WTC11 (cell line): ENCODE measurements around the gene PPHLN1. TPM values are rescaled to one million over a fixed set of nuclear protein-coding genes. Genes with fewer than 3 reads are reported as not detected.

ENCODE experiments used
- ATAC-seq: fragments of 200-7000 bp; cut with Tn5 transposase; 2 replicates; pipeline ENCODE4 v1.10.0; 2021; ENCODE audit warnings: mild to moderate bottlenecking, moderate library complexity
- CTCF ChIA-PET: fragments of 300-600 bp; sonication (Branson Sonifier 250); formaldehyde crosslinking; loops from one replicate; lab custom pipeline; 2021; ENCODE audit warnings: antibody characterized with exemption; lab: Charles Lee
- POLR2A ChIA-PET: fragments of 350-600 bp; sonication (Branson Sonifier 250); formaldehyde crosslinking; loops from one replicate; lab custom pipeline; 2021; ENCODE audit warnings: antibody characterized with exemption; lab: Charles Lee
- DNase-seq: peaks from one replicate; pipeline ENCODE4 v3.0.0; 2021; ENCODE audit warnings: low spot score
- H3K27ac Mint-ChIP-seq: 2 replicates; pipeline ENCODE4 v1.8.0; 2021; ENCODE audit warnings: mixed read lengths
- H3K27me3 Mint-ChIP-seq: 2 replicates; pipeline ENCODE4 v1.8.0; 2021; ENCODE audit warnings: low read depth, mild to moderate bottlenecking, moderate library complexity, mixed read lengths
- H3K36me3 Mint-ChIP-seq: 2 replicates; pipeline ENCODE4 v1.8.0; 2021; ENCODE audit warnings: mixed read lengths
- H3K4me1 Mint-ChIP-seq: 2 replicates; pipeline ENCODE4 v1.8.0; 2022; ENCODE audit warnings: mixed read lengths
- H3K4me3 Mint-ChIP-seq: 2 replicates; pipeline ENCODE4 v1.8.0; 2021; ENCODE audit warnings: mild to moderate bottlenecking, moderate library complexity, mixed read lengths
- H3K9me3 Mint-ChIP-seq: 2 replicates; pipeline ENCODE4 v1.8.0; 2021; ENCODE audit warnings: mixed read lengths
- EMX1 ChIP-seq: fragments of 250-450 bp; sonication (Bioruptor Pico); IDR thresholded peaks from 2 replicates; pipeline ENCODE4 v1.8.0; 2021; ENCODE audit warnings: mild to moderate bottlenecking
- ESRRA ChIP-seq: sonication (generic); formaldehyde crosslinking; IDR thresholded peaks from 2 replicates; pipeline ENCODE4 v1.8.1; 2022; ENCODE audit warnings: mild to moderate bottlenecking, missing genetic modification reagents, borderline replicate concordance
- IRF2 ChIP-seq: sonication (generic); formaldehyde crosslinking; IDR thresholded peaks from 2 replicates; pipeline ENCODE4 v1.8.0; 2022; ENCODE audit warnings: low read depth, missing genetic modification reagents, borderline replicate concordance
- JAZF1 ChIP-seq: fragments of 250-450 bp; sonication (Bioruptor Pico); IDR thresholded peaks from 2 replicates; pipeline ENCODE4 v1.9.0; 2021; ENCODE audit warnings: moderate library complexity, mild to moderate bottlenecking, inconsistent platforms
- KAT7 ChIP-seq: sonication (generic); formaldehyde crosslinking; IDR thresholded peaks from 2 replicates; pipeline ENCODE4 v1.8.1; 2023; ENCODE audit warnings: missing genetic modification reagents, mild to moderate bottlenecking, borderline replicate concordance
- RELA ChIP-seq: sonication (generic); formaldehyde crosslinking; IDR thresholded peaks from 2 replicates; pipeline ENCODE4 v1.8.1; 2022; ENCODE audit warnings: missing genetic modification reagents, mild to moderate bottlenecking, borderline replicate concordance
- SMAD4 ChIP-seq: sonication (generic); formaldehyde crosslinking; IDR thresholded peaks from 2 replicates; pipeline ENCODE4 v1.8.0; 2022; ENCODE audit warnings: mild to moderate bottlenecking, missing genetic modification reagents
- TCF7 ChIP-seq: sonication (generic); formaldehyde crosslinking; IDR thresholded peaks from 2 replicates; pipeline ENCODE4 v1.8.0; 2022; ENCODE audit warnings: mild to moderate bottlenecking, low read depth, missing genetic modification reagents, moderate library complexity
- total RNA-seq: library from RNA; stranded (reverse); gene quantifications from 3 replicates; pipeline ENCODE4 v1.2.3, GENCODE V29; 2021
- TF ChIP-seq, protein P1 (sequence below): sonication (generic); formaldehyde crosslinking; IDR thresholded peaks from 2 replicates; pipeline ENCODE4 v1.8.1; 2023; ENCODE audit warnings: mild to moderate bottlenecking, moderate library complexity, missing genetic modification reagents
- TF ChIP-seq, protein P2 (sequence below): fragments of 250-450 bp; sonication (Bioruptor Pico); IDR thresholded peaks from 2 replicates; pipeline ENCODE4 v2.1.2; 2022; ENCODE audit warnings: mild to moderate bottlenecking, moderate library complexity
- TF ChIP-seq, protein P3 (sequence below): sonication (generic); formaldehyde crosslinking; IDR thresholded peaks from 2 replicates; pipeline ENCODE4 v1.8.1; 2023; ENCODE audit warnings: mild to moderate bottlenecking, missing genetic modification reagents
- TF ChIP-seq, protein P4 (sequence below): sonication (generic); formaldehyde crosslinking; IDR thresholded peaks from 2 replicates; pipeline ENCODE4 v1.8.0; 2022; ENCODE audit warnings: mild to moderate bottlenecking, missing genetic modification reagents
- TF ChIP-seq, protein P5 (sequence below): sonication (generic); formaldehyde crosslinking; IDR thresholded peaks from 2 replicates; pipeline ENCODE4 v1.8.0; 2022; ENCODE audit warnings: mild to moderate bottlenecking, missing genetic modification reagents
- TF ChIP-seq, protein P6 (sequence below): sonication (generic); formaldehyde crosslinking; IDR thresholded peaks from 2 replicates; pipeline ENCODE4 v1.8.1; 2023; ENCODE audit warnings: mild to moderate bottlenecking, missing genetic modification reagents, borderline replicate concordance
- TF ChIP-seq, protein P7 (sequence below): sonication (generic); formaldehyde crosslinking; IDR thresholded peaks from 2 replicates; pipeline ENCODE4 v1.8.0; 2023; ENCODE audit warnings: missing genetic modification reagents, mild to moderate bottlenecking, borderline replicate concordance

PPHLN1 gene
- total RNA-seq, 1 experiment from 2014 or later: 61.1 TPM

DNA sequence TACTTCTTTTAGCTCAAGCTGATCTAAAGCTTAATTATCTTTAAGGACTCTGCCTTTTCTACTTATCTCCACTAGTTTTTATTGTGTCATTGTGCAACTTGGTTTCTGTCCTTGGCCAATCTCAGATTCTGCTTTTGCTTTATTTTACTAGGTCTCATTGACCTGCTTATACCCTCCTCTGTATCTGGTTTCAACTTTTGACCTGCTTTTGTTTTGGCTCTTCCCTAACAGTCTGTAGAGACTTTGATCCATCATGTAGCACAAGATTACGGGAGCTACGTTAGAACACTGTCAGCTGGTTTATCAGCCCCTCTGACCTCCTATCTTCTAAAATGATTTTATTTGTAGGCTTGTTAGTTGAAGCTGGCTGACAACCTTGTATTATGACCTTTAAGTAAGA, 43.7 kb upstream of the PPHLN1 start:
- TF ChIP-seq IRF2 (CRISPR knock-in tag) (no peak), SMAD4 (no peak), TCF7 (no peak), ESRRA (CRISPR knock-in tag) (no peak)
- TF ChIP-seq, protein P1, sequence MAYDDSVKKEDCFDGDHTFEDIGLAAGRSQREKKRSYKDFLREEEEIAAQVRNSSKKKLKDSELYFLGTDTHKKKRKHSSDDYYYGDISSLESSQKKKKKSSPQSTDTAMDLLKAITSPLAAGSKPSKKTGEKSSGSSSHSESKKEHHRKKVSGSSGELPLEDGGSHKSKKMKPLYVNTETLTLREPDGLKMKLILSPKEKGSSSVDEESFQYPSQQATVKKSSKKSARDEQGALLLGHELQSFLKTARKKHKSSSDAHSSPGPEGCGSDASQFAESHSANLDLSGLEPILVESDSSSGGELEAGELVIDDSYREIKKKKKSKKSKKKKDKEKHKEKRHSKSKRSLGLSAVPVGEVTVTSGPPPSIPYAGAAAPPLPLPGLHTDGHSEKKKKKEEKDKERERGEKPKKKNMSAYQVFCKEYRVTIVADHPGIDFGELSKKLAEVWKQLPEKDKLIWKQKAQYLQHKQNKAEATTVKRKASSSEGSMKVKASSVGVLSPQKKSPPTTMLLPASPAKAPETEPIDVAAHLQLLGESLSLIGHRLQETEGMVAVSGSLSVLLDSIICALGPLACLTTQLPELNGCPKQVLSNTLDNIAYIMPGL (CRISPR knock-in tag): no peak
- TF ChIP-seq, protein P2, sequence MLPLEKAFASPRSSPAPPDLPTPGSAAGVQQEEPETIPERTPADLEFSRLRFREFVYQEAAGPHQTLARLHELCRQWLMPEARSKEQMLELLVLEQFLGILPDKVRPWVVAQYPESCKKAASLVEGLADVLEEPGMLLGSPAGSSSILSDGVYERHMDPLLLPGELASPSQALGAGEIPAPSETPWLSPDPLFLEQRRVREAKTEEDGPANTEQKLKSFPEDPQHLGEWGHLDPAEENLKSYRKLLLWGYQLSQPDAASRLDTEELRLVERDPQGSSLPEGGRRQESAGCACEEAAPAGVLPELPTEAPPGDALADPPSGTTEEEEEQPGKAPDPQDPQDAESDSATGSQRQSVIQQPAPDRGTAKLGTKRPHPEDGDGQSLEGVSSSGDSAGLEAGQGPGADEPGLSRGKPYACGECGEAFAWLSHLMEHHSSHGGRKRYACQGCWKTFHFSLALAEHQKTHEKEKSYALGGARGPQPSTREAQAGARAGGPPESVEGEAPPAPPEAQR (CRISPR knock-in tag): no peak
- TF ChIP-seq, protein P3, sequence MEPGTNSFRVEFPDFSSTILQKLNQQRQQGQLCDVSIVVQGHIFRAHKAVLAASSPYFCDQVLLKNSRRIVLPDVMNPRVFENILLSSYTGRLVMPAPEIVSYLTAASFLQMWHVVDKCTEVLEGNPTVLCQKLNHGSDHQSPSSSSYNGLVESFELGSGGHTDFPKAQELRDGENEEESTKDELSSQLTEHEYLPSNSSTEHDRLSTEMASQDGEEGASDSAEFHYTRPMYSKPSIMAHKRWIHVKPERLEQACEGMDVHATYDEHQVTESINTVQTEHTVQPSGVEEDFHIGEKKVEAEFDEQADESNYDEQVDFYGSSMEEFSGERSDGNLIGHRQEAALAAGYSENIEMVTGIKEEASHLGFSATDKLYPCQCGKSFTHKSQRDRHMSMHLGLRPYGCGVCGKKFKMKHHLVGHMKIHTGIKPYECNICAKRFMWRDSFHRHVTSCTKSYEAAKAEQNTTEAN (CRISPR knock-in tag): no peak
- TF ChIP-seq, protein P4, sequence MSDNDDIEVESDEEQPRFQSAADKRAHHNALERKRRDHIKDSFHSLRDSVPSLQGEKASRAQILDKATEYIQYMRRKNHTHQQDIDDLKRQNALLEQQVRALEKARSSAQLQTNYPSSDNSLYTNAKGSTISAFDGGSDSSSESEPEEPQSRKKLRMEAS: no peak
- Mint-ChIP-seq H3K4me1 (no peaks in the 10 kb centered on the region), H3K27me3 (no peaks in the 10 kb centered on the region; the same call in none of the 2 replicates), H3K9me3 (no peaks in the 10 kb centered on the region), H3K36me3 (no peaks in the 10 kb centered on the region), H3K27ac (no peak overlapping the region), H3K4me3 (no peak overlapping the region)
- ChIA-PET POLR2A (no interaction called here), CTCF (interaction anchor here (2.2 kb wide), 1 partner anchor 15 kb away, joined by 9 read pairs; no protein-coding TSS in a partner anchor)
- DNase-seq (no peak), ATAC-seq (no peak)

DNA sequence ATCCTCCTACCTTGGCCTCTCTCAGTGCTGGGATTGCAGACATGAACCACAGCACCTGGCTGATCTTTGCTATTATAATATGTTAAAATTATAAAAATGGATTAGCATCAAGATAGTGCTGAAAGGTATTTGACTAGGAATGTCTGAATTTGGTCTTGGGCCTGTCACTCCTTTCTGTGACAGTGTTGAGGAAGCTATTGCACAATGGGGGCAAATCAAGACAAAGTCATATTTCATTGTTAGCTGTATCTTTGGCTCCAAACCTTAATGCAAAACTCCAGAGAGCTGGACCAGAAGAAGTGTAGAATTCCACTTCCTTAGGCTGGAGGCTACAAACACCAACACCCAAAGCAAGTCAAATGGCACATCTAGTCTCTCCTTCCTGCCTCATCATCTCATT, 42.2 kb upstream of the PPHLN1 start:
- no peak for ATAC-seq
- TF ChIP-seq KAT7 (CRISPR knock-in tag) (no peak), JAZF1 (CRISPR knock-in tag) (no peak), RELA (CRISPR knock-in tag) (no peak), EMX1 (CRISPR knock-in tag) (no peak)
- TF ChIP-seq, protein P5, sequence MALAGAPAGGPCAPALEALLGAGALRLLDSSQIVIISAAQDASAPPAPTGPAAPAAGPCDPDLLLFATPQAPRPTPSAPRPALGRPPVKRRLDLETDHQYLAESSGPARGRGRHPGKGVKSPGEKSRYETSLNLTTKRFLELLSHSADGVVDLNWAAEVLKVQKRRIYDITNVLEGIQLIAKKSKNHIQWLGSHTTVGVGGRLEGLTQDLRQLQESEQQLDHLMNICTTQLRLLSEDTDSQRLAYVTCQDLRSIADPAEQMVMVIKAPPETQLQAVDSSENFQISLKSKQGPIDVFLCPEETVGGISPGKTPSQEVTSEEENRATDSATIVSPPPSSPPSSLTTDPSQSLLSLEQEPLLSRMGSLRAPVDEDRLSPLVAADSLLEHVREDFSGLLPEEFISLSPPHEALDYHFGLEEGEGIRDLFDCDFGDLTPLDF: no peak
- TF ChIP-seq, protein P6, sequence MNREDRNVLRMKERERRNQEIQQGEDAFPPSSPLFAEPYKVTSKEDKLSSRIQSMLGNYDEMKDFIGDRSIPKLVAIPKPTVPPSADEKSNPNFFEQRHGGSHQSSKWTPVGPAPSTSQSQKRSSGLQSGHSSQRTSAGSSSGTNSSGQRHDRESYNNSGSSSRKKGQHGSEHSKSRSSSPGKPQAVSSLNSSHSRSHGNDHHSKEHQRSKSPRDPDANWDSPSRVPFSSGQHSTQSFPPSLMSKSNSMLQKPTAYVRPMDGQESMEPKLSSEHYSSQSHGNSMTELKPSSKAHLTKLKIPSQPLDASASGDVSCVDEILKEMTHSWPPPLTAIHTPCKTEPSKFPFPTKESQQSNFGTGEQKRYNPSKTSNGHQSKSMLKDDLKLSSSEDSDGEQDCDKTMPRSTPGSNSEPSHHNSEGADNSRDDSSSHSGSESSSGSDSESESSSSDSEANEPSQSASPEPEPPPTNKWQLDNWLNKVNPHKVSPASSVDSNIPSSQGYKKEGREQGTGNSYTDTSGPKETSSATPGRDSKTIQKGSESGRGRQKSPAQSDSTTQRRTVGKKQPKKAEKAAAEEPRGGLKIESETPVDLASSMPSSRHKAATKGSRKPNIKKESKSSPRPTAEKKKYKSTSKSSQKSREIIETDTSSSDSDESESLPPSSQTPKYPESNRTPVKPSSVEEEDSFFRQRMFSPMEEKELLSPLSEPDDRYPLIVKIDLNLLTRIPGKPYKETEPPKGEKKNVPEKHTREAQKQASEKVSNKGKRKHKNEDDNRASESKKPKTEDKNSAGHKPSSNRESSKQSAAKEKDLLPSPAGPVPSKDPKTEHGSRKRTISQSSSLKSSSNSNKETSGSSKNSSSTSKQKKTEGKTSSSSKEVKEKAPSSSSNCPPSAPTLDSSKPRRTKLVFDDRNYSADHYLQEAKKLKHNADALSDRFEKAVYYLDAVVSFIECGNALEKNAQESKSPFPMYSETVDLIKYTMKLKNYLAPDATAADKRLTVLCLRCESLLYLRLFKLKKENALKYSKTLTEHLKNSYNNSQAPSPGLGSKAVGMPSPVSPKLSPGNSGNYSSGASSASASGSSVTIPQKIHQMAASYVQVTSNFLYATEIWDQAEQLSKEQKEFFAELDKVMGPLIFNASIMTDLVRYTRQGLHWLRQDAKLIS (CRISPR knock-in tag): no peak
- TF ChIP-seq, protein P7, sequence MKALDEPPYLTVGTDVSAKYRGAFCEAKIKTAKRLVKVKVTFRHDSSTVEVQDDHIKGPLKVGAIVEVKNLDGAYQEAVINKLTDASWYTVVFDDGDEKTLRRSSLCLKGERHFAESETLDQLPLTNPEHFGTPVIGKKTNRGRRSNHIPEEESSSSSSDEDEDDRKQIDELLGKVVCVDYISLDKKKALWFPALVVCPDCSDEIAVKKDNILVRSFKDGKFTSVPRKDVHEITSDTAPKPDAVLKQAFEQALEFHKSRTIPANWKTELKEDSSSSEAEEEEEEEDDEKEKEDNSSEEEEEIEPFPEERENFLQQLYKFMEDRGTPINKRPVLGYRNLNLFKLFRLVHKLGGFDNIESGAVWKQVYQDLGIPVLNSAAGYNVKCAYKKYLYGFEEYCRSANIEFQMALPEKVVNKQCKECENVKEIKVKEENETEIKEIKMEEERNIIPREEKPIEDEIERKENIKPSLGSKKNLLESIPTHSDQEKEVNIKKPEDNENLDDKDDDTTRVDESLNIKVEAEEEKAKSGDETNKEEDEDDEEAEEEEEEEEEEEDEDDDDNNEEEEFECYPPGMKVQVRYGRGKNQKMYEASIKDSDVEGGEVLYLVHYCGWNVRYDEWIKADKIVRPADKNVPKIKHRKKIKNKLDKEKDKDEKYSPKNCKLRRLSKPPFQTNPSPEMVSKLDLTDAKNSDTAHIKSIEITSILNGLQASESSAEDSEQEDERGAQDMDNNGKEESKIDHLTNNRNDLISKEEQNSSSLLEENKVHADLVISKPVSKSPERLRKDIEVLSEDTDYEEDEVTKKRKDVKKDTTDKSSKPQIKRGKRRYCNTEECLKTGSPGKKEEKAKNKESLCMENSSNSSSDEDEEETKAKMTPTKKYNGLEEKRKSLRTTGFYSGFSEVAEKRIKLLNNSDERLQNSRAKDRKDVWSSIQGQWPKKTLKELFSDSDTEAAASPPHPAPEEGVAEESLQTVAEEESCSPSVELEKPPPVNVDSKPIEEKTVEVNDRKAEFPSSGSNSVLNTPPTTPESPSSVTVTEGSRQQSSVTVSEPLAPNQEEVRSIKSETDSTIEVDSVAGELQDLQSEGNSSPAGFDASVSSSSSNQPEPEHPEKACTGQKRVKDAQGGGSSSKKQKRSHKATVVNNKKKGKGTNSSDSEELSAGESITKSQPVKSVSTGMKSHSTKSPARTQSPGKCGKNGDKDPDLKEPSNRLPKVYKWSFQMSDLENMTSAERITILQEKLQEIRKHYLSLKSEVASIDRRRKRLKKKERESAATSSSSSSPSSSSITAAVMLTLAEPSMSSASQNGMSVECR (CRISPR knock-in tag): no peak
- DNase-seq: no peak
- Mint-ChIP-seq H3K4me3 (no peak overlapping the region), H3K9me3 (no peaks in the 10 kb centered on the region), H3K27me3 (no peaks in the 10 kb centered on the region; the same call in none of the 2 replicates), H3K27ac (no peak overlapping the region), H3K4me1 (no peaks in the 10 kb centered on the region), H3K36me3 (no peaks in the 10 kb centered on the region)
- POLR2A ChIA-PET: no interaction called here
- CTCF ChIA-PET: no interaction called here
